Right atrium auricular region (tissue), 2 donors: Measurements from ENCODE around the gene SPOCK2. TPM values are rescaled to one million over a fixed set of nuclear protein-coding genes. Genes with fewer than 3 reads are reported as not detected.
A peak's percentile ranks its signal among the peaks of the same experiment; 100 is the strongest.

ENCODE experiments used
- DNase-seq: peaks from one replicate; pipeline ENCODE4 v3.0.0-alpha.2; 2019; ENCODE audit warnings: low spot score
- H3K27ac ChIP-seq, 2 donors: fragments of 200-600 bp; sonication (generic); 1 replicate in 1 of 2; 2 replicates in 1 of 2; pipeline ENCODE4 v1.5.1; 2016 to 2019
- H3K27me3 ChIP-seq, 2 donors: fragments of 200-600 bp; sonication (generic); one replicate each; pipeline versions ENCODE4 v1.5.1 to v1.6.0; 2017 to 2019
- H3K36me3 ChIP-seq: fragments of 200-600 bp; sonication (generic); one replicate; pipeline ENCODE4 v1.5.1; 2016
- H3K4me1 ChIP-seq, 2 donors: fragments of 200-600 bp; sonication (generic); one replicate each; pipeline versions ENCODE4 v1.5.1 to v1.6.0; 2017 to 2019
- H3K4me3 ChIP-seq, 2 donors: fragments of 200-600 bp; sonication (generic); 1 replicate in 1 of 2; 2 replicates in 1 of 2; pipeline ENCODE4 v1.5.1; 2017 to 2019; ENCODE audit warnings: mild to moderate bottlenecking in 1 of 2, moderate library complexity in 1 of 2
- H3K9me3 ChIP-seq, 2 donors: fragments of 200-600 bp; sonication (generic); one replicate each; pipeline ENCODE4 v1.5.1; 2019
- CTCF ChIP-seq, 2 donors: fragments of 200-600 bp; sonication (generic); IDR thresholded peaks; one replicate each; pipeline ENCODE4 v1.5.1; 2019; ENCODE audit warnings: antibody characterized with exemption in 2 of 2
- total RNA-seq, 2 donors: library from RNA; depleted of rRNA; stranded (reverse); fragments of >200 nt; gene quantifications; one replicate each; pipeline ENCODE4 v1.1.0, GENCODE V29; 2016

Gene SPOCK2
- total RNA-seq, 2 donors from 2014 or later: 19.3 to 19.8 TPM

DNA sequence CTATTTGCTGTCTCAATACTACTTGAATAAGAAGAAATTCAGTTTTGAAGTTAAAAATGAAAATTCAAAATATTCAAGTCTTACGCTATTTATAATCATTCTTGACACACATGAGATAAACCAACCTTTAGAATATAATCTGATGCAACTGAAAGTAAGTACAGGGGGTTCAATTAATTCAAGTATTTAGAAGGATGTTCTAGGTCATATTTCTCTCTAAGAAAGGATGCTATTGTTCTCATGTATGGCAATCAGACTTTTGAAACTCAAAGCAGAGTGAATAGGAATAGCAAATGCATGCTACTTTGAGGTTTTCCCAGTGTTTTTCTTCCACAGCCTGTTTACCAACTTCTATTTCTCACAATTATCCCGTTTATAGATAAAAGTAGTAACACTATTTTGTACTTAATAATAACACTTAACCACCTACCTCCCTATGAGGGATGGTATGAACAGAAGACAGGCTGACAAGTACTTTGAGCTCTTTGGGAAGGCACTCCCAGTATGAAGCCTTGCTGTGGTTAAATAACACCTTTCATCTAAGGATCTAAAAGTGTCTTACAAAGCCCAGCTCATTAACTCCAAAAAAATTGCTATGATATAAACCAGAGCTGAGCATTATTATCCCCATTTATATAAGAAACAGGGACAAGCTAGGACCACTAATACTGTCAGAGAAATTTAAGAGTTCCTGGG lies 18.0 kb upstream of the SPOCK2 start:
- Histone ChIP-seq H3K36me3 (peaks cover 17% of the 10 kb centered on the region), H3K4me1 (peaks cover 0 to 36% of the 10 kb centered on the region in 2 donors), H3K27me3 (no peaks in the 10 kb centered on the region), H3K9me3 (no peaks in the 10 kb centered on the region), H3K27ac (peak overlapping the region; percentile 42 to 82), H3K4me3 (no peak overlapping the region)
- no peak for TF ChIP-seq CTCF (IDR thresholded peaks at IDR 0.05)
- no peak for DNase-seq

DNA sequence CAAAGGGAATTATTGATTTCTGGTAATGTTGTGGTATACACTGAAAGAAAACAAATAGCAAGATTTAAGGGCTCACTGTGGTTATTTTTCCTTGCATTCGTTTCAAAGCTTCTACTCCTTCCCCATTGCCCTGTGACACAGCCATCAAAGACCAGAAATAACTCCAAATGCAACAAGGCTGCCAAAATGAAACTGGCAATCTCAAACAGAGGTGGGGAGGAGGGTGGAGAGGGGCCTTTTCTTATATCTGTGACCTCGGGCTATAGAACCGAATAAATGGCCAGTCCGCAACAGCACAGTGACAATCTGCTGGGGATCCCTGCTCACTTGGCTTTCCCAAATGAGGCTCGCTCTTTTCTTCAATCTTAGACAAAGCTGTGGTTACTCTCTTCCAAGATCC lies 17.4 kb upstream of the SPOCK2 start:
- Histone ChIP-seq H3K4me3 (no peak overlapping the region), H3K4me1 (peaks cover 0 to 35% of the 10 kb centered on the region in 2 donors), H3K27me3 (no peaks in the 10 kb centered on the region), H3K9me3 (no peaks in the 10 kb centered on the region), H3K36me3 (peaks cover 22% of the 10 kb centered on the region), H3K27ac (peak overlapping the region; percentile 47 to 82)
- DNase-seq: no peak
- no peak for TF ChIP-seq CTCF (IDR thresholded peaks at IDR 0.05)

GRCh38 chr10:72105098-72105475 lies 16.7 kb upstream of the SPOCK2 start:
- Histone ChIP-seq H3K4me1 (peaks cover 0 to 29% of the 10 kb centered on the region in 2 donors), H3K27me3 (no peaks in the 10 kb centered on the region), H3K9me3 (no peaks in the 10 kb centered on the region), H3K36me3 (peaks cover 23% of the 10 kb centered on the region), H3K4me3 (no peak overlapping the region), H3K27ac (peak overlapping the region; percentile 47 to 82)
- TF ChIP-seq CTCF (IDR thresholded peaks at IDR 0.05): no peak
- no peak for DNase-seq

- TF ChIP-seq CTCF (IDR thresholded peaks at IDR 0.05): no peak
- no peak for DNase-seq
- peaks cover 0 to 26% of the 10 kb centered on the region in 2 donors for H3K4me1 ChIP-seq
- H3K4me3 ChIP-seq: no peak overlapping the region
- peak overlapping the region; percentile 47 to 82 for H3K27ac ChIP-seq
- H3K27me3 ChIP-seq: no peaks in the 10 kb centered on the region
- peaks cover 23% of the 10 kb centered on the region for H3K36me3 ChIP-seq
- H3K9me3 ChIP-seq: no peaks in the 10 kb centered on the region
Measured at GRCh38 chr10:72104472-72105097, 16.2 kb upstream of the SPOCK2 start.

GRCh38 chr10:72099600-72099921 lies 11.2 kb upstream of the SPOCK2 start:
- Histone ChIP-seq H3K27ac (peak overlapping the region in 1 of 2 donors; percentile 86), H3K36me3 (peaks cover 31% of the 10 kb centered on the region), H3K4me3 (no peak overlapping the region), H3K4me1 (peaks cover 0 to 22% of the 10 kb centered on the region in 2 donors), H3K9me3 (no peaks in the 10 kb centered on the region), H3K27me3 (no peaks in the 10 kb centered on the region)
- no peak for DNase-seq
- TF ChIP-seq CTCF (IDR thresholded peaks at IDR 0.05): no peak
